ENCODE data around the gene ACOD1.
"Not testable (repeated sequence)": the region's sequence is repeated elsewhere in the genome, so short reads cannot be mapped to it uniquely, and the experiment has no call there.

The ACOD1 gene

GRCh38 chr13:76954538-76954937 lies 6.2 kb downstream of the ACOD1 start:
- H3K27me3 ChIP-seq (ENCODE audit: insufficient read depth, low read length), result no peaks in the 10 kb centered on the region; the same call in 1 of the 2 replicates

GRCh38 chr13:76955193-76955592 lies 6.9 kb downstream of the ACOD1 start:
- H3K9ac ChIP-seq (ENCODE audit: low read depth, low read length), result no peak overlapping the region
- no peak overlapping the region for H3K4me3 ChIP-seq (ENCODE audit: low read length)
- no peaks in the 10 kb centered on the region for H3K36me3 ChIP-seq (ENCODE audit: insufficient read depth, low read depth, low read length)
- no peak overlapping the region for H3K27ac ChIP-seq (ENCODE audit: low read length)
- H3K27me3 ChIP-seq (ENCODE audit: insufficient read depth, low read length), result no peaks in the 10 kb centered on the region; the same call in 1 of the 2 replicates
- H3K4me1 ChIP-seq (ENCODE audit: insufficient read depth, low read length), result no peaks in the 10 kb centered on the region
- peaks cover 28% of the 10 kb centered on the region for H3K9me3 ChIP-seq (ENCODE audit: insufficient read depth, low read depth, low read length)

More at GRCh38 chr13:76954538-76954937, 6.2 kb downstream of the ACOD1 start:
- Histone ChIP-seq H3K36me3 (ENCODE audit: insufficient read depth, low read depth, low read length) (no peaks in the 10 kb centered on the region), H3K27ac (ENCODE audit: low read length) (no peak overlapping the region), H3K4me1 (ENCODE audit: insufficient read depth, low read length) (no peaks in the 10 kb centered on the region), H3K9ac (ENCODE audit: low read depth, low read length) (no peak overlapping the region), H3K4me3 (ENCODE audit: low read length) (no peak overlapping the region), H3K9me3 (ENCODE audit: insufficient read depth, low read depth, low read length) (peaks cover 22% of the 10 kb centered on the region)

- H3K36me3 ChIP-seq (ENCODE audit: insufficient read depth, low read depth, low read length), result no peaks in the 10 kb centered on the region
- H3K27ac ChIP-seq (ENCODE audit: low read length), result no peak overlapping the region
- no peak overlapping the region for H3K9ac ChIP-seq (ENCODE audit: low read depth, low read length)
- H3K4me3 ChIP-seq (ENCODE audit: low read length), result no peak overlapping the region
- H3K27me3 ChIP-seq (ENCODE audit: insufficient read depth, low read length), result no peaks in the 10 kb centered on the region; the same call in 1 of the 2 replicates
- no peaks in the 10 kb centered on the region for H3K4me1 ChIP-seq (ENCODE audit: insufficient read depth, low read length)
- H3K9me3 ChIP-seq (ENCODE audit: insufficient read depth, low read depth, low read length), result peaks cover 33% of the 10 kb centered on the region
Observed at GRCh38 chr13:76955661-76956060, 7.3 kb downstream of the ACOD1 start.

- Histone ChIP-seq H3K27ac (ENCODE audit: low read length) (no peak overlapping the region), H3K36me3 (ENCODE audit: insufficient read depth, low read depth, low read length) (no peaks in the 10 kb centered on the region), H3K4me1 (ENCODE audit: insufficient read depth, low read length) (no peaks in the 10 kb centered on the region), H3K9ac (ENCODE audit: low read depth, low read length) (no peak overlapping the region), H3K9me3 (ENCODE audit: insufficient read depth, low read depth, low read length) (peaks cover 46% of the 10 kb centered on the region), H3K4me3 (ENCODE audit: low read length) (no peak overlapping the region), H3K27me3 (ENCODE audit: insufficient read depth, low read length) (no peaks in the 10 kb centered on the region)
Observed at GRCh38 chr13:76958841-76959432, 10.6 kb downstream of the ACOD1 start.

GRCh38 chr13:76959734-76960133 lies 11.4 kb downstream of the ACOD1 start:
- H3K4me1 ChIP-seq (ENCODE audit: insufficient read depth, low read length); H3K36me3 ChIP-seq (ENCODE audit: insufficient read depth, low read depth, low read length); H3K27ac ChIP-seq (ENCODE audit: low read length); H3K27me3 ChIP-seq (ENCODE audit: insufficient read depth, low read length); H3K4me3 ChIP-seq (ENCODE audit: low read length); H3K9ac ChIP-seq (ENCODE audit: low read depth, low read length): not testable (repeated sequence)
- H3K9me3 ChIP-seq (ENCODE audit: insufficient read depth, low read depth, low read length), result peaks cover 46% of the 10 kb centered on the region

- H3K9me3 ChIP-seq (ENCODE audit: insufficient read depth, low read depth, low read length), result peaks cover 11% of the 10 kb centered on the region
- H3K9ac ChIP-seq (ENCODE audit: low read depth, low read length), result no peak overlapping the region
- H3K36me3 ChIP-seq (ENCODE audit: insufficient read depth, low read depth, low read length), result no peaks in the 10 kb centered on the region
- H3K27ac ChIP-seq (ENCODE audit: low read length), result no peak overlapping the region
- H3K4me1 ChIP-seq (ENCODE audit: insufficient read depth, low read length), result no peaks in the 10 kb centered on the region
- no peaks in the 10 kb centered on the region for H3K27me3 ChIP-seq (ENCODE audit: insufficient read depth, low read length)
- H3K4me3 ChIP-seq (ENCODE audit: low read length), result no peak overlapping the region
Observed at GRCh38 chr13:76965759-76966421, 17.6 kb downstream of the ACOD1 start.

GRCh38 chr13:76967031-76967430 lies 18.7 kb downstream of the ACOD1 start:
- H3K36me3 ChIP-seq (ENCODE audit: insufficient read depth, low read depth, low read length), result no peaks in the 10 kb centered on the region
- H3K4me1 ChIP-seq (ENCODE audit: insufficient read depth, low read length), result no peaks in the 10 kb centered on the region
- no peak overlapping the region for H3K9ac ChIP-seq (ENCODE audit: low read depth, low read length)
- no peak overlapping the region for H3K4me3 ChIP-seq (ENCODE audit: low read length)
- H3K9me3 ChIP-seq (ENCODE audit: insufficient read depth, low read depth, low read length), result no peaks in the 10 kb centered on the region; the same call in 1 of the 2 replicates
- no peak overlapping the region for H3K27ac ChIP-seq (ENCODE audit: low read length)
- no peaks in the 10 kb centered on the region for H3K27me3 ChIP-seq (ENCODE audit: insufficient read depth, low read length)

- Histone ChIP-seq H3K4me1 (ENCODE audit: insufficient read depth, low read length) (no peaks in the 10 kb centered on the region), H3K27me3 (ENCODE audit: insufficient read depth, low read length) (no peaks in the 10 kb centered on the region), H3K9ac (ENCODE audit: low read depth, low read length) (no peak overlapping the region), H3K27ac (ENCODE audit: low read length) (no peak overlapping the region), H3K4me3 (ENCODE audit: low read length) (no peak overlapping the region), H3K9me3 (ENCODE audit: insufficient read depth, low read depth, low read length) (no peaks in the 10 kb centered on the region), H3K36me3 (ENCODE audit: insufficient read depth, low read depth, low read length) (no peaks in the 10 kb centered on the region)
Observed at GRCh38 chr13:76968041-76968440, 19.7 kb downstream of the ACOD1 start.

GRCh38 chr13:76969488-76970365 lies 21.4 kb downstream of the ACOD1 start:
- no peaks in the 10 kb centered on the region for H3K9me3 ChIP-seq (ENCODE audit: insufficient read depth, low read depth, low read length)
- no peak overlapping the region for H3K27ac ChIP-seq (ENCODE audit: low read length)
- H3K36me3 ChIP-seq (ENCODE audit: insufficient read depth, low read depth, low read length), result no peaks in the 10 kb centered on the region
- H3K27me3 ChIP-seq (ENCODE audit: insufficient read depth, low read length), result no peaks in the 10 kb centered on the region
- no peak overlapping the region for H3K4me3 ChIP-seq (ENCODE audit: low read length)
- H3K4me1 ChIP-seq (ENCODE audit: insufficient read depth, low read length), result no peaks in the 10 kb centered on the region
- no peak overlapping the region for H3K9ac ChIP-seq (ENCODE audit: low read depth, low read length)

- Histone ChIP-seq H3K27ac (ENCODE audit: low read length) (no peak overlapping the region), H3K9ac (ENCODE audit: low read depth, low read length) (no peak overlapping the region), H3K36me3 (ENCODE audit: insufficient read depth, low read depth, low read length) (no peaks in the 10 kb centered on the region), H3K27me3 (ENCODE audit: insufficient read depth, low read length) (no peaks in the 10 kb centered on the region), H3K9me3 (ENCODE audit: insufficient read depth, low read depth, low read length) (no peaks in the 10 kb centered on the region), H3K4me1 (ENCODE audit: insufficient read depth, low read length) (0 out of 2 replicates have a peak, but pooled peaks cover 4% of the 10 kb centered on the region), H3K4me3 (ENCODE audit: low read length) (no peak overlapping the region)
Observed at GRCh38 chr13:76971215-76971614, 22.9 kb downstream of the ACOD1 start.

- H3K27ac ChIP-seq (ENCODE audit: low read length), result no peak overlapping the region
- no peaks in the 10 kb centered on the region for H3K36me3 ChIP-seq (ENCODE audit: insufficient read depth, low read depth, low read length)
- no peak overlapping the region for H3K9ac ChIP-seq (ENCODE audit: low read depth, low read length)
- H3K9me3 ChIP-seq (ENCODE audit: insufficient read depth, low read depth, low read length), result no peaks in the 10 kb centered on the region
- H3K4me3 ChIP-seq (ENCODE audit: low read length), result no peak overlapping the region
- no peaks in the 10 kb centered on the region for H3K27me3 ChIP-seq (ENCODE audit: insufficient read depth, low read length)
- H3K4me1 ChIP-seq (ENCODE audit: insufficient read depth, low read length), result 0 out of 2 replicates have a peak, but pooled peaks cover 4% of the 10 kb centered on the region
Observed at GRCh38 chr13:76971851-76972829, 23.8 kb downstream of the ACOD1 start.

Data from iPS-20b (cell line).